ENCODE results near the gene GGNBP2. TPM values are rescaled to one million over a fixed set of nuclear protein-coding genes. Genes with fewer than 3 reads are reported as not detected.

GGNBP2 gene
- total and polyA plus RNA-seq, 2 of the 8 experiments (the other 6 are each of a cell fraction or from before 2014, with no cell fraction given): 29.2 to 35.8 TPM

GRCh38 chr17:36602030-36602748, 57.5 kb downstream of the GGNBP2 start:
- 3% methylated on average over 38 of the region's 38 CpGs; no CpG with 5 or more reads in 1 of the 2 experiments for WGBS, 2 experiments (ENCODE audit: extremely low coverage in 1 of 2, insufficient coverage in 1 of 2, insufficient read length in 1 of 2, insufficient replicate concordance in 2 of 2, low coverage in 1 of 2, low lambda C conversion rate in 2 of 2, missing lambda C conversion rate in 1 of 2)
- Histone ChIP-seq H2BK5ac (ENCODE audit: low read depth, low read length) (peak overlapping the region; percentile 95; the same call in 1 of the 2 replicates), H4K8ac (ENCODE audit: extremely low read depth, insufficient read depth, low read length) (no peak overlapping the region; the same call in none of the 2 replicates), H3K4me2 (ENCODE audit: insufficient read depth in 1 of 2, low read depth in 2 of 2, low read length in 2 of 2) (peak overlapping the region; percentile 91 to 95), H3K79me1 (ENCODE audit: low read depth, low read length) (peaks cover 8% of the 10 kb centered on the region), H3K4me3 (ENCODE audit: extremely low read depth in 1 of 4, insufficient read depth in 2 of 4, low read depth in 3 of 4, low read length in 4 of 4) (peak overlapping the region; percentile 75 to 94 (median 86)), H3K4me1 (replicated peaks in 1 of 4; ENCODE audit: control insufficient read depth in 3 of 4, insufficient read depth in 4 of 4, low read length in 3 of 4) (peaks cover 3 to 15% (median 9%) of the 10 kb centered on the region in 4 experiments), H3K4ac (replicated peaks; ENCODE audit: insufficient read length, low read depth, low read length) (peak overlapping the region; percentile 45), H2BK120ac (replicated peaks; ENCODE audit: low read depth, low read length) (no peak overlapping the region), H3K23me2 (ENCODE audit: low read depth, low read length) (peaks cover 10% of the 10 kb centered on the region), H3K18ac (ENCODE audit: extremely low read depth, low read length) (peak overlapping the region; percentile 95), H3K27me3 (replicated peaks in 1 of 4; ENCODE audit: control insufficient read depth in 3 of 4, extremely low read depth in 1 of 4, insufficient read depth in 3 of 4, low read length in 3 of 4) (no peaks in the 10 kb centered on the region), H2BK20ac (ENCODE audit: low read length) (no peak overlapping the region), H2AK5ac (ENCODE audit: low read depth, low read length) (no peak overlapping the region; the same call in 1 of the 2 replicates), H3K79me2 (ENCODE audit: control insufficient read depth in 1 of 2, insufficient read depth in 2 of 2, low read length in 2 of 2) (peaks cover 2 to 26% of the 10 kb centered on the region in 2 experiments; a peak in 2 of 4 replicates), H3K36me3 (ENCODE audit: control insufficient read depth in 2 of 4, insufficient read depth in 4 of 4, low read length in 3 of 4) (peaks cover 0 to 2% (median 0%) of the 10 kb centered on the region in 4 experiments; a peak in 1 of 8 replicates), H2BK12ac (ENCODE audit: low read depth, low read length) (0 out of 2 replicates have a peak overlapping the region, but pooled peaks have one; percentile 17), H3K9me3 (ENCODE audit: insufficient read depth in 2 of 2, low read depth in 1 of 2, low read length in 1 of 2) (no peaks in the 10 kb centered on the region), H3K14ac (ENCODE audit: insufficient read length) (no peak overlapping the region), H3K56ac (replicated peaks; ENCODE audit: insufficient read length, low read depth, low read length) (no peak overlapping the region), H4K20me1 (replicated peaks in 1 of 2; ENCODE audit: control insufficient read depth in 1 of 2, insufficient read depth in 2 of 2, low read length in 2 of 2) (peaks cover 2 to 3% of the 10 kb centered on the region in 2 experiments), H3K27ac (ENCODE audit: low read depth, low read length) (no peak overlapping the region), H3K9ac (replicated peaks in 1 of 4; ENCODE audit: extremely low read depth in 1 of 4, low read depth in 3 of 4, low read length in 3 of 4) (peak overlapping the region; percentile 39 to 81 (median 70)), H4K5ac (ENCODE audit: insufficient read length, low read depth, low read length) (no peak overlapping the region), H4K91ac (replicated peaks; ENCODE audit: insufficient read length, low read length) (peak overlapping the region; percentile 23), H3K23ac (ENCODE audit: insufficient read length) (no peak overlapping the region), H2BK15ac (ENCODE audit: low read length) (no peak overlapping the region), H2AFZ (ENCODE audit: low read length) (no peak overlapping the region)
- ChIA-PET POLR2A (ENCODE audit: partially characterized antibody) (interaction anchor here (0.7 to 5.0 kb wide), 15 partner anchors 8 to 452 kb away, joined by 3 to 55 read pairs (median 3); partner anchors contain the start of genes DHRS11 and PIGW), CTCF (ENCODE audit: partially characterized antibody) (interaction anchor here (0.6 to 5.6 kb wide), 33 partner anchors 9 to 638 kb away, joined by 3 to 84 read pairs (median 4); partner anchors contain the start of genes AATF, DHRS11, MYO19 and PIGW)
- TF ChIP-seq NRF1 (IDR thresholded peaks at IDR 0.05; ENCODE audit: low read depth, low read length): no peak
- TF ChIP-seq CREB1 (IDR thresholded peaks at IDR 0.05): no peak
- no peak for TF ChIP-seq BACH1 (IDR thresholded peaks at IDR 0.05; ENCODE audit: low read length)
- TF ChIP-seq CHD1 (IDR thresholded peaks at IDR 0.05; ENCODE audit: low read depth, low read length): no peak
- peak; percentile 34 for TF ChIP-seq KDM4A (IDR thresholded peaks at IDR 0.05; ENCODE audit: low read depth, low read length, severe bottlenecking)
- TF ChIP-seq ASH2L (IDR thresholded peaks at IDR 0.05; ENCODE audit: low read length): no peak
- no peak for FAIRE-seq
- DNase-seq (ENCODE audit: low read depth in 1 of 2, low spot score in 2 of 2): peak in 1 of 2 experiments; percentile 65
